ENCODE measurements around the gene LYPD6. TPM values are rescaled to one million over a fixed set of nuclear protein-coding genes. Genes with fewer than 3 reads are reported as not detected.

The LYPD6 gene
- total RNA-seq, 2 donors from 2014 or later, result 0.99 to 2.9 TPM

GRCh38 chr2:149355716-149356422, 25.5 kb downstream of the LYPD6 start:
- no peak for DNase-seq
- Histone ChIP-seq H3K4me1 (no peaks in the 10 kb centered on the region), H3K4me3 (no peak overlapping the region), H3K9me3 (no peaks in the 10 kb centered on the region), H3K27me3 (no peaks in the 10 kb centered on the region), H3K36me3 (replicated peaks in 1 of 2; ENCODE audit: insufficient read depth in 1 of 2, low read depth in 2 of 2) (no peaks in the 10 kb centered on the region), H3K27ac (no peak overlapping the region)
- TF ChIP-seq POLR2A (IDR thresholded peaks at IDR 0.05) (no peak), CTCF (IDR thresholded peaks at IDR 0.05) (no peak)
- no peak for ATAC-seq
- intact Hi-C loops (cut with DNase I), result no loop called here
- 85 to 93% methylated on average over 4 of the region's 4 CpGs for WGBS, 2 donors

- Histone ChIP-seq H3K27ac (no peak overlapping the region), H3K9me3 (no peaks in the 10 kb centered on the region), H3K36me3 (replicated peaks in 1 of 2; ENCODE audit: insufficient read depth in 1 of 2, low read depth in 2 of 2) (no peaks in the 10 kb centered on the region), H3K4me3 (no peak overlapping the region), H3K4me1 (no peaks in the 10 kb centered on the region), H3K27me3 (no peaks in the 10 kb centered on the region)
- no peak for DNase-seq
- ATAC-seq, result no peak
- no peak for TF ChIP-seq CTCF (IDR thresholded peaks at IDR 0.05)
- no peak for TF ChIP-seq POLR2A (IDR thresholded peaks at IDR 0.05)
- intact Hi-C loops (cut with DNase I), result no loop called here
Measured at GRCh38 chr2:149357058-149357457, 26.7 kb downstream of the LYPD6 start.

- no peaks in the 10 kb centered on the region for H3K4me1 ChIP-seq
- intact Hi-C loops (cut with DNase I), result no loop called here
- H3K9me3 ChIP-seq, result no peaks in the 10 kb centered on the region
Measured at GRCh38 chr2:149360106-149360505, 29.7 kb downstream of the LYPD6 start.

GRCh38 chr2:149363958-149364357, 33.6 kb downstream of the LYPD6 start:
- WGBS, 2 donors, result 61 to 65% methylated on average over 1 of the region's 1 CpG
- Histone ChIP-seq H3K27me3 (no peaks in the 10 kb centered on the region), H3K4me1 (peaks cover 12% of the 10 kb centered on the region), H3K27ac (no peak overlapping the region), H3K4me3 (no peak overlapping the region), H3K9me3 (no peaks in the 10 kb centered on the region), H3K36me3 (replicated peaks in 1 of 2; ENCODE audit: insufficient read depth in 1 of 2, low read depth in 2 of 2) (no peaks in the 10 kb centered on the region)
- no peak for DNase-seq
- no peak for ATAC-seq
- TF ChIP-seq CTCF (IDR thresholded peaks at IDR 0.05) (no peak), POLR2A (IDR thresholded peaks at IDR 0.05) (no peak)
- intact Hi-C loops (cut with DNase I), result no loop called here

More at GRCh38 chr2:149360106-149360505, 29.7 kb downstream of the LYPD6 start:
- H3K36me3 ChIP-seq (replicated peaks in 1 of 2; ENCODE audit: insufficient read depth in 1 of 2, low read depth in 2 of 2), result no peaks in the 10 kb centered on the region
- H3K4me3 ChIP-seq, result no peak overlapping the region
- no peaks in the 10 kb centered on the region for H3K27me3 ChIP-seq
- no peak for DNase-seq
- H3K27ac ChIP-seq, result no peak overlapping the region
- WGBS, 2 donors, result 50 to 55% methylated on average over 1 of the region's 1 CpG
- TF ChIP-seq POLR2A (IDR thresholded peaks at IDR 0.05) (no peak), CTCF (IDR thresholded peaks at IDR 0.05) (no peak)
- no peak for ATAC-seq

- intact Hi-C loops (cut with DNase I), result no loop called here
- no peaks in the 10 kb centered on the region for H3K9me3 ChIP-seq
- ATAC-seq (no peak), DNase-seq (no peak)
- no peak overlapping the region for H3K4me3 ChIP-seq
- no peaks in the 10 kb centered on the region for H3K27me3 ChIP-seq
- H3K27ac ChIP-seq, result no peak overlapping the region
- TF ChIP-seq POLR2A (IDR thresholded peaks at IDR 0.05) (no peak), CTCF (IDR thresholded peaks at IDR 0.05) (no peak)
- no peaks in the 10 kb centered on the region for H3K36me3 ChIP-seq (replicated peaks in 1 of 2; ENCODE audit: insufficient read depth in 1 of 2, low read depth in 2 of 2)
- H3K4me1 ChIP-seq, result peaks cover 12% of the 10 kb centered on the region
Measured at GRCh38 chr2:149364839-149365238, 34.5 kb downstream of the LYPD6 start.

All from body of pancreas (tissue), 4 donors.